Measurements from ENCODE around the gene SIT1.
A peak's percentile ranks its signal among the peaks of the same experiment; 100 is the strongest.

Gene SIT1

GRCh38 chr9:35657546-35658136, 6.9 kb upstream of the SIT1 start, which contains the start of gene RMRP (continued):
- TF ChIP-seq ZNF645 (tag by site-specific recombination; IDR thresholded peaks at IDR 0.05) (no peak), SP7 (tag by site-specific recombination; IDR thresholded peaks at IDR 0.05) (peak; percentile 91), ZNF112 (tag by site-specific recombination; IDR thresholded peaks at IDR 0.05) (no peak), ZNF26 (tag by site-specific recombination; IDR thresholded peaks at IDR 0.05) (no peak), YY1 (tag by site-specific recombination; IDR thresholded peaks at IDR 0.05) (peak; percentile 42; the same call in 1 of the 2 replicates), ZNF114 (tag by site-specific recombination; IDR thresholded peaks at IDR 0.05) (no peak), EGR2 (tag by site-specific recombination; IDR thresholded peaks at IDR 0.05; ENCODE audit: low read depth) (peak; percentile 77), ZNF324 (tag by site-specific recombination; IDR thresholded peaks at IDR 0.05) (peak; percentile 84), ZNF544 (tag by site-specific recombination; IDR thresholded peaks at IDR 0.05) (no peak), ZNF202 (tag by site-specific recombination; IDR thresholded peaks at IDR 0.05; ENCODE audit: borderline replicate concordance) (no peak), ZNF366 (tag by site-specific recombination; conservative IDR thresholded peaks at IDR 0.05) (peak; percentile 54; the same call in 1 of the 2 replicates), ZNF585B (tag by site-specific recombination; IDR thresholded peaks at IDR 0.05) (no peak), CTCF (tag by site-specific recombination; IDR thresholded peaks at IDR 0.05) (peak; percentile 89), ZNF266 (tag by site-specific recombination; IDR thresholded peaks at IDR 0.05; ENCODE audit: low read depth) (no peak), ZNF610 (tag by site-specific recombination; IDR thresholded peaks at IDR 0.05; ENCODE audit: borderline replicate concordance) (peak; percentile 89; the same call in 1 of the 2 replicates), SP2 (tag by site-specific recombination; IDR thresholded peaks at IDR 0.05) (peak; percentile 40), ZSCAN16 (tag by site-specific recombination; IDR thresholded peaks at IDR 0.05) (0 out of 2 replicates have a peak, but pooled peaks have one; percentile 49), ZNF423 (tag by site-specific recombination; IDR thresholded peaks at IDR 0.05) (no peak), ZNF596 (tag by site-specific recombination; IDR thresholded peaks at IDR 0.05) (peak; percentile 68), GLIS2 (tag by site-specific recombination; IDR thresholded peaks at IDR 0.05) (peak; percentile 97), ZNF626 (tag by site-specific recombination; IDR thresholded peaks at IDR 0.05) (no peak), ZNF433 (tag by site-specific recombination; IDR thresholded peaks at IDR 0.05; ENCODE audit: low read depth) (no peak), ZNF18 (tag by site-specific recombination; IDR thresholded peaks at IDR 0.05) (peak; percentile 47; the same call in 1 of the 2 replicates), ZNF19 (tag by site-specific recombination; IDR thresholded peaks at IDR 0.05; ENCODE audit: low read depth) (no peak), ZBTB6 (tag by site-specific recombination; IDR thresholded peaks at IDR 0.05) (peak; percentile 52; the same call in 1 of the 2 replicates), KLF1 (tag by site-specific recombination; IDR thresholded peaks at IDR 0.05) (no peak; the same call in 1 of the 2 replicates), ZBTB26 (tag by site-specific recombination; optimal IDR thresholded peaks at IDR 0.05) (peak; percentile 95), ZNF404 (tag by site-specific recombination; IDR thresholded peaks at IDR 0.05) (no peak), ZNF362 (tag by site-specific recombination; IDR thresholded peaks at IDR 0.05) (no peak), ZNF660 (tag by site-specific recombination; IDR thresholded peaks at IDR 0.05) (peak; percentile 95), KLF8 (tag by site-specific recombination; IDR thresholded peaks at IDR 0.05) (peak; percentile 85), ZNF510 (tag by site-specific recombination; IDR thresholded peaks at IDR 0.05; ENCODE audit: insufficient replicate concordance) (no peak)
